ENCODE results near the gene HOMER2. TPM values are rescaled to one million over a fixed set of nuclear protein-coding genes. Genes with fewer than 3 reads are reported as not detected.

HOMER2 gene
- total and polyA plus RNA-seq, 9 of the 15 experiments (the other 6 are each of a cell fraction or from before 2014, with no cell fraction given) = 0.13 to 0.47 (median 0.29) TPM; not detected in 1

- in situ Hi-C loops (cut with MboI) = no loop called here
Observed at GRCh38 chr15:82804575-82804949, 148.0 kb downstream of the HOMER2 start.

More at GRCh38 chr15:82804575-82804949, 148.0 kb downstream of the HOMER2 start:
- ATAC-seq (no peak), DNase-seq (ENCODE audit: extremely low read depth in 1 of 4, low spot score in 3 of 4) (no peak), FAIRE-seq (peak; percentile 35)
- Histone ChIP-seq H3K79me2 (ENCODE audit: control insufficient read depth, insufficient read depth, low read length) (peaks cover under 1% of the 10 kb centered on the region; the same call in 1 of the 3 replicates), H3K9ac (ENCODE audit: insufficient read depth in 1 of 2, low read depth in 2 of 2, low read length in 2 of 2) (no peak overlapping the region), H3K9me1 (ENCODE audit: control insufficient read depth, insufficient read depth, low read length) (peaks cover 4% of the 10 kb centered on the region), H3K4me2 (ENCODE audit: insufficient read depth, low read length) (no peak overlapping the region), H3K4me1 (replicated peaks in 1 of 2; ENCODE audit: control insufficient read depth in 2 of 2, insufficient read depth in 2 of 2, low read length in 2 of 2) (peaks cover 31 to 41% of the 10 kb centered on the region in 2 experiments), H3K36me3 (ENCODE audit: control insufficient read depth, insufficient read depth, low read length) (no peaks in the 10 kb centered on the region), H3K9me3 (replicated peaks; ENCODE audit: control insufficient read depth, insufficient read depth, low read depth, low read length) (no peaks in the 10 kb centered on the region), H3K4me3 (no peak overlapping the region), H3K27ac (ENCODE audit: extremely low read depth, low read depth, low read length) (no peak overlapping the region), H4K20me1 (replicated peaks; ENCODE audit: control insufficient read depth, insufficient read depth, low read length) (no peaks in the 10 kb centered on the region), H3K27me3 (ENCODE audit: control insufficient read depth in 2 of 2, insufficient read depth in 2 of 2, low read length in 2 of 2) (no peaks in the 10 kb centered on the region), H2AFZ (ENCODE audit: low read depth, low read length) (peak overlapping the region; percentile 10; the same call in 1 of the 2 replicates)
- intact Hi-C loops (cut with micrococcal nuclease) = loop anchor here (10.0 kb wide), 1 partner anchor 160 kb away; the partner anchor contains the start of gene CPEB1
- 10% methylated on average over 1 of the region's 1 CpG for WGBS (ENCODE audit: insufficient coverage, low coverage, missing lambda C conversion rate)
- no peak for TF ChIP-seq GABPB1 (CRISPR knock-in tag; IDR thresholded peaks at IDR 0.05)
- TF ChIP-seq, protein P1, sequence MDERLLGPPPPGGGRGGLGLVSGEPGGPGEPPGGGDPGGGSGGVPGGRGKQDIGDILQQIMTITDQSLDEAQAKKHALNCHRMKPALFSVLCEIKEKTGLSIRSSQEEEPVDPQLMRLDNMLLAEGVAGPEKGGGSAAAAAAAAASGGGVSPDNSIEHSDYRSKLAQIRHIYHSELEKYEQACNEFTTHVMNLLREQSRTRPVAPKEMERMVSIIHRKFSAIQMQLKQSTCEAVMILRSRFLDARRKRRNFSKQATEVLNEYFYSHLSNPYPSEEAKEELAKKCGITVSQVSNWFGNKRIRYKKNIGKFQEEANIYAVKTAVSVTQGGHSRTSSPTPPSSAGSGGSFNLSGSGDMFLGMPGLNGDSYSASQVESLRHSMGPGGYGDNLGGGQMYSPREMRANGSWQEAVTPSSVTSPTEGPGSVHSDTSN (CRISPR knock-in tag; IDR thresholded peaks at IDR 0.05; ENCODE audit: low read depth) = no peak
- TF ChIP-seq, protein P1 (tag; conservative IDR thresholded peaks at IDR 0.05; ENCODE audit: low read depth) = peak; percentile 40; the same call in 1 of the 2 replicates
- TF ChIP-seq MEIS2 (IDR thresholded peaks at IDR 0.05; ENCODE audit: partially characterized antibody) = peak; percentile 11
- BruUV-seq (replicated peaks) = no TSS peak
- ChIA-PET CTCF (ENCODE audit: low intra/inter-chr PET ratio) (no interaction called here), POLR2A (interaction anchor here (0.6 to 2.0 kb wide), 7 partner anchors 23 to 264 kb away, joined by 3 to 5 read pairs (median 3); partner anchors contain the start of genes RAMAC and RPS17)

Data from K562 (cell line).